ENCODE data around the gene BMPR1A. TPM values are rescaled to one million over a fixed set of nuclear protein-coding genes. Genes with fewer than 3 reads are reported as not detected.
A peak's percentile ranks its signal among the peaks of the same experiment; 100 is the strongest.

BMPR1A gene
- total RNA-seq, 1 donor from 2014 or later, result 11.8 TPM

- H3K9me3 Mint-ChIP-seq, result no peaks in the 10 kb centered on the region
These were observed 213.1 kb downstream of the BMPR1A start for GRCh38 chr10:86969421-86970041.

GRCh38 chr10:86970162-86970981 lies 214.0 kb downstream of the BMPR1A start:
- Mint-ChIP-seq H3K36me3 (ENCODE audit: low read depth) (no peaks in the 10 kb centered on the region), H3K4me3 (peak overlapping the region; percentile 87), H3K9me3 (no peaks in the 10 kb centered on the region), H3K27ac (peak overlapping the region; percentile 86), H3K4me1 (peaks cover 37% of the 10 kb centered on the region), H3K27me3 (peaks cover 4% of the 10 kb centered on the region)
- ATAC-seq (ENCODE audit: low read depth), result no peak
- CTCF ChIA-PET, result interaction anchor here (1.0 kb wide), 1 partner anchor 31 kb away, joined by 3 read pairs; no protein-coding TSS in a partner anchor
- TF ChIP-seq CTCF (IDR thresholded peaks at IDR 0.05), result no peak
- POLR2A ChIA-PET, result interaction anchor here (0.7 to 1.2 kb wide), 9 partner anchors 10 to 1613 kb away, joined by 3 to 23 read pairs (median 3); partner anchors contain the start of genes BMPR1A, GLUD1, RNLS and SHLD2
- no peak for DNase-seq
- intact Hi-C loops (cut with micrococcal nuclease), result loop anchor here (2.0 to 5.0 kb wide), 4 partner anchors 448 to 1417 kb away; partner anchors contain the start of genes ATAD1 and WAPL

More at GRCh38 chr10:86969421-86970041, 213.1 kb downstream of the BMPR1A start:
- ChIA-PET POLR2A (interaction anchor here (0.6 to 1.1 kb wide), 3 partner anchors 11 to 1614 kb away, joined by 3 read pairs; partner anchors contain the start of gene RNLS), CTCF (no interaction called here)
- no peak for TF ChIP-seq CTCF (IDR thresholded peaks at IDR 0.05)
- peak overlapping the region; percentile 87 for H3K4me3 Mint-ChIP-seq
- peaks cover 43% of the 10 kb centered on the region for H3K4me1 Mint-ChIP-seq
- ATAC-seq (ENCODE audit: low read depth), result no peak
- H3K36me3 Mint-ChIP-seq (ENCODE audit: low read depth), result no peaks in the 10 kb centered on the region
- peaks cover 6% of the 10 kb centered on the region for H3K27me3 Mint-ChIP-seq
- H3K27ac Mint-ChIP-seq, result no peak overlapping the region
- intact Hi-C loops (cut with micrococcal nuclease), result loop anchor here (2.0 to 5.0 kb wide), 4 partner anchors 447 to 1418 kb away; partner anchors contain the start of genes ATAD1 and WAPL
- no peak for DNase-seq

- no peak for DNase-seq
- CTCF ChIA-PET, result interaction anchor here (1.0 kb wide), 1 partner anchor 32 kb away, joined by 3 read pairs; no protein-coding TSS in a partner anchor
- Mint-ChIP-seq H3K4me3 (peak overlapping the region; percentile 87), H3K36me3 (ENCODE audit: low read depth) (no peaks in the 10 kb centered on the region), H3K4me1 (peaks cover 31% of the 10 kb centered on the region), H3K9me3 (no peaks in the 10 kb centered on the region), H3K27ac (peak overlapping the region; percentile 86), H3K27me3 (peaks cover 4% of the 10 kb centered on the region)
- POLR2A ChIA-PET, result interaction anchor here (0.6 to 1.2 kb wide), 9 partner anchors 31 to 1551 kb away, joined by 3 to 23 read pairs (median 3); partner anchors contain the start of genes BMPR1A, GLUD1, MINPP1 and SHLD2
- no peak for ATAC-seq (ENCODE audit: low read depth)
- no peak for TF ChIP-seq CTCF (IDR thresholded peaks at IDR 0.05)
- intact Hi-C loops (cut with micrococcal nuclease), result loop anchor here (1.0 to 5.0 kb wide), 5 partner anchors 124 to 1416 kb away; partner anchors contain the start of genes ATAD1, SHLD2 and WAPL
These were observed 214.5 kb downstream of the BMPR1A start for GRCh38 chr10:86970982-86971231.

GRCh38 chr10:86971232-86971991 lies 215.0 kb downstream of the BMPR1A start:
- intact Hi-C loops (cut with micrococcal nuclease), result loop anchor here (1.0 to 5.0 kb wide), 5 partner anchors 124 to 1416 kb away; partner anchors contain the start of genes ATAD1, SHLD2 and WAPL
- no peaks in the 10 kb centered on the region for H3K36me3 Mint-ChIP-seq (ENCODE audit: low read depth)
- POLR2A ChIA-PET, result interaction anchor here (0.6 to 1.2 kb wide), 8 partner anchors 123 to 1550 kb away, joined by 3 to 23 read pairs (median 3); partner anchors contain the start of genes BMPR1A, GLUD1, MINPP1 and SHLD2
- DNase-seq (peak; percentile 91), ATAC-seq (ENCODE audit: low read depth) (peak; percentile 88)
- no peaks in the 10 kb centered on the region for H3K9me3 Mint-ChIP-seq
- peaks cover 26% of the 10 kb centered on the region for H3K4me1 Mint-ChIP-seq
- H3K27ac Mint-ChIP-seq, result peak overlapping the region; percentile 86
- CTCF ChIA-PET, result interaction anchor here (1.0 kb wide), 1 partner anchor 32 kb away, joined by 3 read pairs; no protein-coding TSS in a partner anchor
- no peak for TF ChIP-seq CTCF (IDR thresholded peaks at IDR 0.05)
- peaks cover 4% of the 10 kb centered on the region for H3K27me3 Mint-ChIP-seq
- H3K4me3 Mint-ChIP-seq, result peak overlapping the region; percentile 87

Data from activated B cell treated with CpG ODN at 0.5 μM for 24 hours (primary cell).